ENCODE measurements around the gene TRPM3.

DNA sequence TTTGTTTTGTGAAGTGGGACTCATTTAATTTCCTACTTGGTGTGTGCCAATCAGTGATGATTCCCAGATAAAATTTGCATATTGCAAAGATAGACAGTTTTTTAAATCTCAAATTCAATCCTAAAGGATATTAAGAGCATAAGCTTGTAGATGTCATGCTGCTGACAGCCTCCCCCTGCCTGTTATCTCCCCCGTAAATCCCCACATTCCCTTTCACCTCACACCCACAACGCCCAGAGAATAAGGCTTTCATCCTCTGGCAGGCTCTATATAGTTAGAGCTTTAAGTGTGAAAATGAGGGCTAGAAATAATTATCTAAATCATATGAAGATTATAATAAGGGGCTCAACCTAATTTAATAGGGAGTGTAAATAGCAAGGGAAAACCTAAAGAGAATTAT is 265.0 kb downstream of the TRPM3 start:
- TF ChIP-seq, protein P1, sequence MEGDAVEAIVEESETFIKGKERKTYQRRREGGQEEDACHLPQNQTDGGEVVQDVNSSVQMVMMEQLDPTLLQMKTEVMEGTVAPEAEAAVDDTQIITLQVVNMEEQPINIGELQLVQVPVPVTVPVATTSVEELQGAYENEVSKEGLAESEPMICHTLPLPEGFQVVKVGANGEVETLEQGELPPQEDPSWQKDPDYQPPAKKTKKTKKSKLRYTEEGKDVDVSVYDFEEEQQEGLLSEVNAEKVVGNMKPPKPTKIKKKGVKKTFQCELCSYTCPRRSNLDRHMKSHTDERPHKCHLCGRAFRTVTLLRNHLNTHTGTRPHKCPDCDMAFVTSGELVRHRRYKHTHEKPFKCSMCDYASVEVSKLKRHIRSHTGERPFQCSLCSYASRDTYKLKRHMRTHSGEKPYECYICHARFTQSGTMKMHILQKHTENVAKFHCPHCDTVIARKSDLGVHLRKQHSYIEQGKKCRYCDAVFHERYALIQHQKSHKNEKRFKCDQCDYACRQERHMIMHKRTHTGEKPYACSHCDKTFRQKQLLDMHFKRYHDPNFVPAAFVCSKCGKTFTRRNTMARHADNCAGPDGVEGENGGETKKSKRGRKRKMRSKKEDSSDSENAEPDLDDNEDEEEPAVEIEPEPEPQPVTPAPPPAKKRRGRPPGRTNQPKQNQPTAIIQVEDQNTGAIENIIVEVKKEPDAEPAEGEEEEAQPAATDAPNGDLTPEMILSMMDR (IDR thresholded peaks at IDR 0.05; ENCODE audit: low read length) = no peak
- TF ChIP-seq EZH2phosphoT487 (IDR thresholded peaks at IDR 0.05; ENCODE audit: low read length) = no peak
